Measurements from ENCODE around the gene CD164L2. TPM values are rescaled to one million over a fixed set of nuclear protein-coding genes. Genes with fewer than 3 reads are reported as not detected.
"Not testable (repeated sequence)": the region's sequence is repeated elsewhere in the genome, so short reads cannot be mapped to it uniquely, and the experiment has no call there.

The CD164L2 gene
- total RNA-seq, 1 donor from 2014 or later, result not detected

GRCh38 chr1:27405598-27406361 lies 22.6 kb upstream of the CD164L2 start:
- not testable (repeated sequence) for DNase-seq (ENCODE audit: low read depth in 2 of 2)

- DNase-seq (ENCODE audit: low read depth in 2 of 2), result no peak
Observed at GRCh38 chr1:27405074-27405473, 21.9 kb upstream of the CD164L2 start.

DNA sequence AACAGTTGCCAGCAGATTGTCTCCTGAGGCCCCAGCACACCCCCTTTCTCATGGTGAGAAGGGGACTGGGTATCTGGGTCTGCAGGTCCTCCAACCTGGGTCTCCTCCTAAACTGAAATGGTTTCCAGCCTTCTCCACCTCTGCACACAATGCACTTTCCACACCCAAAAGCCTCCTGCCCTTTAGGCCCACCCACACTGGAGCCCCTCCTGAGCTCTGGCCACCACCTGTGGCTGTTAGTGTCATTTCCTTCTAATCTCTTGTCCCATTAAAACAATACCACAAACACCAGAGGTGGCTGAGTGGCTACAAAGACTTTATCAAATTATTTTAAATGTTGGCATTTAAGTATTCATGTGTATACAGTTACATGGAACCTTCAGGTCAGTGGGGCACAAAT lies 20.8 kb upstream of the CD164L2 start:
- no peak for DNase-seq (ENCODE audit: low read depth in 2 of 2)

GRCh38 chr1:27403065-27403726 lies 20.1 kb upstream of the CD164L2 start:
- DNase-seq (ENCODE audit: low read depth in 2 of 2), result peak in 1 of 2 donors; percentile 19

GRCh38 chr1:27402349-27402754 lies 19.2 kb upstream of the CD164L2 start:
- peak; percentile 45 to 75 for DNase-seq (ENCODE audit: low read depth in 2 of 2)

DNA sequence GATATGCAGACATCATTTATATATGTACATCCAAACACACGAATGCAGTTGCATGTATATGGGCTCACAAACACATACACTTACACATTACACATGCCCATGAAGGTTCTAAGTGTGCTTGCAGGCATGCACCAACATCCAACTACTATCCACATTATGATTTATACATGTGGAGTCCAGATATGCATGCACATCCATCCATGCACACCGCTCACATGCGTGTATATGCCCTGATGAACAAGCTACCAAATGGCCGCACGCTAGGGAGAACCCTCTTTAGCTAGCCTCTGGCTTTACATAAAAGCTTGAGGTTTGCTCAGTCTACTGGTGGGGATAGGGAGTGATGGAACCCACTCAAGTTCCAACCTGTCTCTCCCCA lies 17.8 kb upstream of the CD164L2 start:
- no peak for DNase-seq (ENCODE audit: low read depth in 2 of 2)

DNA sequence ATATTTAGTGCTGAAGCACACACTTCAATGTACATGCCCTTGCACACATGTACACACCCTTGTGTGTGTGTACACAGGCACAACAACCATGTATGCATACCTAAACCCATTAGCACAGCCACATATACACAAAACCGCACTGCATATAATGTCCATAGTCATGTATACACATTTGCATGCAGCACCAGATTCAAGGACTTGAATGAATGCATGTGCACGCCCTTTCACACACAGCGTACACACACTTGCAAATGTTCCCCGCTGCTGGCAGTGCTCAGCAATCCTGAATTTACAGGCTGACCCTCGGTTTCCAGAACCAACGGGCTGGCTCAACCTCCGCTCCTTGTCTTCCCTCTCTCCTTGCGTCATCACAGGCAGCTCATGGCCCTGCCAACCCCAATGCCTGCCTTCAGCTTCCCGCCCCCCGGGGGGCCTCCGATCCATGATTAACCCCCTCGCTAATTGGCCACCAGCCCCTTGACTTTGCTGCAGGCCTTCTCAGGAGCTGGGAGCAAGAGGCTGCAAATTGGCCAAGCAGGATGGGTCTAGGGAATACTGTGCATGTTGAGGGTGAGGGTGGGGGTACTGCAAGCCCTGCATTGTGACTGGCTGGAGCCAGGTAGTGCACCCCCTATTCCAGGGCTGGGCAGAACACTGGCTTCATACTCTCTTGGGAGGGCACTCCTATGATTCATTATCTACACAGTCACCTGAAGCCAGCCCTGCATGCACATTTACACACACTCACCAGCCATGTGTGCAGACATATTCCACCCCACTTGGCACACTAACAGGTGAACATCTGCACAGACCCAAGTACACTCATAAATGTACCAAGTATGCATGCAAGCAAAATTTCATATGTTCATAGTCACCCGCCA lies 17.2 kb upstream of the CD164L2 start:
- DNase-seq (ENCODE audit: low read depth in 2 of 2), result no peak

GRCh38 chr1:27399251-27400025 lies 16.3 kb upstream of the CD164L2 start:
- DNase-seq (ENCODE audit: low read depth in 2 of 2), result no peak

DNA sequence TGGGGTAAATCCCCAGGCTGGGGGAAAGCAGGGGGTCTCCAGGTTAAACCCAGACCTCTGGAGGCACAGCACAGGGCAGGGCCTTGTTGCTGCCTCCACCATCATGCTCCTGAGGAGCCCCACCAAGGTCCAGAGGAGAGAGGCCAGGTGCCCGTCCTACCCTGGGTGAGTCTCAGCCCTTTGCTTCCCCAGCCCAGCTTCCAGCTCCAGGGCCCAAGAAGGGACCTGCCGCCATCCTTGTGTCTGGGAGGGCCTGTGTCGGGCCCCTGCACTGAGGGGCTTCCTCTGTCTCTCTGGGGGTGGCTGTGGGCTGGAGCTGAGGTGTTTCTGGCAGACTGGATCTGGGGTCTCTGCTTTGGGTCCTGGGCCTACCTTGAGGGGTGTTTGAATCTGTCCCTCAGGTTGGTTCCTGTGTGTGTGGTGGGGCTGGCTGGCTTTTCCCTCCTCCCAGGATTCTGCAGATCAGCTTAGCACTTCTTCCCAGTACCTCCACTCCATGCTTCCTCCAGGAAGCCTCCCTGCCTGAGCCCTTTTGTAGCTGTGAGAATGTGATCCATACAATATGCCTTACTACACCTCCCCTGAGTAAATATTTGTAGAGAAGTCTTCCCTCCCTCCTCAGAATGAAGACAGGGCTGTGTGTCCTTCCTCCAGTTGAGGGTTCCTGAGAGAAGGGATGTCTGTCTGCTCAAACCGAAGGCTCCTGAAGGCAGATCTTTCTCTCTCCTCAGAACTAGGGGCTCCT lies 15.4 kb upstream of the CD164L2 start:
- no peak for DNase-seq (ENCODE audit: low read depth in 2 of 2)

- no peak for DNase-seq (ENCODE audit: low read depth in 2 of 2)
Observed at GRCh38 chr1:27397749-27398148, 14.6 kb upstream of the CD164L2 start.

GRCh38 chr1:27397110-27397509 lies 14.0 kb upstream of the CD164L2 start:
- no peak for DNase-seq (ENCODE audit: low read depth in 2 of 2)

DNA sequence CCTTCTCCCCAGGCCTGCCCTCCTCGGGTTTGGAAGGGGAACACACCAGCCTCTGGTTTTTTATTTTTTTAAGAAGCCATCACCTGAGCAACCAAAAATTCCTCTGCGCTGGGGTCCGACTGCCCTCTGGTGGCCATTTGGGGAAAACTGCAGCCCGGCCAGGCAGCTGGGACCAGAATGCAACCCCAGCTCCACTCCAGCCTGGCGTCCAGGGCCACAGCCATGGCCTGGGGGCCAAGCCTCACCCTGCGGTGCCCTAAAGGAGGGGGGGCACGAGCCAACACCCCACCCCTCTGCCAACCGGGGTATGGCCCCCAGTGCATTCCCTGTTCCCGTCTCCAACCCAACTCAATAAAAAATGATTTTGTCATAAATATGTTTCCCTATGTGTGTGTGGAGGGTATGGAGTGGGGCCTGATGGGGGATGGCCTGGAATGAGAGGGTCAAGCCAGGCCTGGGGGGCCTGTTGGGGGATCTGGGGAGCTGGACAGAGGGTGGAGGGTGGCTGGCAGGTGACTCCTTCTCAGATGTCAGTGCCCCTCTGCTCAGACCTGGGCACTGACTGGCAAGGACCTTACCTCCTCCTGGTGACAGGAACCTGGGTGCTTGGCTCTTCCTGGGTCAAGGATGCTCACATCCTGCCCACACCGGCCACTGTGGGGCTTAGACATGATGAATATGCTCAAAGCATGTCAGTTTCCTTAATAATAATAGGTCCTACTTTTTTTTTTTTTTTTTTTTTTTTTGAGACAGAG lies 12.5 kb upstream of the CD164L2 start:
- DNase-seq (ENCODE audit: low read depth in 2 of 2), result peak; percentile 32 to 53

DNA sequence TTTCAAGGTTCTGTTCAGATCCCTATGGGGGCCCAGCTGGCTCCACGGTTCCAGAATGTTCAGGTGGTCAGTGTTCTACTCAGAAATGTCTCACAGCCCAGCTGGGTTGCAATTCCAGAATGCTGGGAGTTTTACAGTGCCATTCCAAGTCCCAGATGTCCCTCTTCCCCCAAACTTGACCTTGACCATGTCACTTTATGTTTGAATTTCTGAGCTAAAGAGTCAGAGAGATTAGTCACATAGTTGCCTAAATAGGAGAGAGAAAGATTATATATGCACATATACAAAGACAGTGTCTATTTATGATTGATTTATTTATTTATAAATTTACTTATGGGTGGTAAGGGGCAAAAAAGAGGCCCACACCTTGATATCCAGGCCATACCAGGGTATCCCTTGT lies 11.8 kb upstream of the CD164L2 start:
- no peak for DNase-seq (ENCODE audit: low read depth in 2 of 2)

DNA sequence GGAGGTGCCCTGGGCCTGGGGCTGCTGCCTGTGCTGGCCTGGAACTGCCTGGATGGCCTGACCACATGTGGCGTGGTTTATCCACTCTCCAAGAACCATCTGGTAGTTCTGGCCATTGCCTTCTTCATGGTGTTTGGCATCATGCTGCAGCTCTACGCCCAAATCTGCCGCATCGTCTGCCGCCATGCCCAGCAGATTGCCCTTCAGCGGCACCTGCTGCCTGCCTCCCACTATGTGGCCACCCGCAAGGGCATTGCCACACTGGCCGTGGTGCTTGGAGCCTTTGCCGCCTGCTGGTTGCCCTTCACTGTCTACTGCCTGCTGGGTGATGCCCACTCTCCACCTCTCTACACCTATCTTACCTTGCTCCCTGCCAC lies 11.1 kb upstream of the CD164L2 start:
- DNase-seq (ENCODE audit: low read depth in 2 of 2), result no peak

GRCh38 chr1:27393641-27394281 lies 10.6 kb upstream of the CD164L2 start:
- DNase-seq (ENCODE audit: low read depth in 2 of 2), result no peak

- no peak for DNase-seq (ENCODE audit: low read depth in 2 of 2)
Observed at GRCh38 chr1:27392778-27393635, 9.9 kb upstream of the CD164L2 start.

GRCh38 chr1:27392096-27392777 lies 9.1 kb upstream of the CD164L2 start, which contains the start of gene GPR3:
Gene GPR3 (plus strand): TSS chr1:27392622. CDS start chr1:27393799, 1,177 bp downstream.
- DNase-seq (ENCODE audit: low read depth in 2 of 2), result peak; percentile 78 to 95

Data from dermis microvascular lymphatic vessel endothelial cell (primary cell).